HG03520 (cell line): Measurements from ENCODE around the gene POP7.
"Not testable (repeated sequence)": the region's sequence is repeated elsewhere in the genome, so short reads cannot be mapped to it uniquely, and the experiment has no call there.

Source experiments
- ATAC-seq: cut with Tn5 transposase; IDR thresholded peaks from one replicate; pipeline ENCODE4 v1.9.1; 2021; ENCODE audit warnings: mild to moderate bottlenecking, moderate library complexity; ENCODE audit not compliant: unreplicated experiment

The POP7 gene

GRCh38 chr7:100691676-100692577, 14.0 kb upstream of the POP7 start:
- peak; percentile 41 for ATAC-seq

GRCh38 chr7:100692578-100692961, 13.4 kb upstream of the POP7 start:
- no peak for ATAC-seq

- ATAC-seq: peak; percentile 34
These were observed 12.4 kb upstream of the POP7 start for GRCh38 chr7:100693312-100694097.

GRCh38 chr7:100694098-100694745, 11.7 kb upstream of the POP7 start, which contains the start of gene GIGYF1:
GIGYF1 (minus strand) TSS chr7:100694250; CDS start chr7:100688238, 6,012 bp downstream.
- peak; percentile 39 for ATAC-seq

GRCh38 chr7:100696123-100696521, 9.8 kb upstream of the POP7 start:
- ATAC-seq: no peak

GRCh38 chr7:100699018-100699417, 6.9 kb upstream of the POP7 start:
- no peak for ATAC-seq

GRCh38 chr7:100701089-100701488, 4.8 kb upstream of the POP7 start:
- ATAC-seq: not testable (repeated sequence)

- ATAC-seq: peak; percentile 45
These were observed 585 bp upstream of the POP7 start for GRCh38 chr7:100705320-100705752.

- no peak for ATAC-seq
These were observed 871 bp downstream of the POP7 start for GRCh38 chr7:100706672-100707311.

- ATAC-seq: no peak
These were observed 2.5 kb downstream of the POP7 start for GRCh38 chr7:100708395-100708794.

- ATAC-seq: no peak
These were observed 4.5 kb downstream of the POP7 start for GRCh38 chr7:100710452-100710851.

GRCh38 chr7:100711369-100711768, 5.4 kb downstream of the POP7 start:
- no peak for ATAC-seq

- ATAC-seq: no peak
These were observed 8.8 kb downstream of the POP7 start for GRCh38 chr7:100714725-100715124.

GRCh38 chr7:100717073-100717472, 11.2 kb downstream of the POP7 start:
- not testable (repeated sequence) for ATAC-seq

GRCh38 chr7:100719523-100720278, 13.8 kb downstream of the POP7 start:
- ATAC-seq: no peak

GRCh38 chr7:100720279-100720670, 14.4 kb downstream of the POP7 start, which contains the start of gene EPO:
EPO (plus strand) TSS chr7:100720468; CDS start chr7:100720981, 513 bp downstream.
- no peak for ATAC-seq

- no peak for ATAC-seq
These were observed 15.0 kb downstream of the POP7 start for GRCh38 chr7:100720671-100721504.

GRCh38 chr7:100721505-100721812, 15.5 kb downstream of the POP7 start:
- ATAC-seq: no peak
